ENCODE data around the gene HSD17B12. TPM values are rescaled to one million over a fixed set of nuclear protein-coding genes. Genes with fewer than 3 reads are reported as not detected.

The HSD17B12 gene
- total and polyA plus RNA-seq, 2 donors (not counting 3 experiments of a cell fraction or from before 2014, with no cell fraction given): 41.5 to 96.5 TPM

DNA sequence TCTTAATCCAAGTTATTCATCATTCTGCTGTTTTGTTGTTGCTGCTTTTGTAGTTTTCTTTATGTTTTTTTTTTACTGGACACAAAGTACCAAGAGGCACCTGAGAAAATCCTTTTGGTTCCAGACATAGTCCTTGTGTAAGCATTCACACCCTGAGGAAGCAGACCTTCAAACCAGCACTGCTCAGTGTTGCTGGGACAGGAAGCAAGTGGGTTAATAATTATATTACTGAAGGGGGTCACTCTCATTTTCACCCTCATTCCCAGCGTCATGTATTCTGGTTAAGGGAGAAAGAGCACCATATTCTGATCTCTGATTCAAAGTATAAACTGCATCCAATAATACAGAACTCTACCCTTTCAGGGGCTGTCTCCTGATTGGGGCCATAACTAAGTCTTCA is 194.2 kb downstream of the HSD17B12 start:
- intact Hi-C loops (cut with micrococcal nuclease) (no loop called here), dilution Hi-C loops (cut with MboI; ENCODE audit: extremely low pct_ligation_motif_present, low sequenced_read_pairs) (no loop called here)
- H3K4me3 ChIP-seq (replicated peaks in 1 of 3; ENCODE audit: insufficient read depth in 1 of 3, low read depth in 1 of 3, low read length in 3 of 3): no peak overlapping the region
- no peak for DNase-seq (ENCODE audit: low read depth, low spot score)
- H3K9me3 ChIP-seq (replicated peaks; ENCODE audit: control insufficient read depth, insufficient read depth, low read length): no peaks in the 10 kb centered on the region
- POLR2A ChIA-PET: interaction anchor here (0.7 kb wide), 1 partner anchor 308 kb away, joined by 3 read pairs; no protein-coding TSS in a partner anchor
- no peak overlapping the region for H3K27ac ChIP-seq (ENCODE audit: insufficient read depth, low read depth, low read length)
- no peak for FAIRE-seq
- H3K4me2 ChIP-seq (ENCODE audit: insufficient read depth, low read length): no peak overlapping the region
- no peaks in the 10 kb centered on the region for H3K79me2 ChIP-seq (ENCODE audit: control insufficient read depth, insufficient read depth, low read length)
- peaks cover 16 to 37% of the 10 kb centered on the region in 2 experiments for H3K27me3 ChIP-seq (ENCODE audit: control insufficient read depth in 2 of 2, insufficient read depth in 2 of 2, low read length in 2 of 2)
- no peak overlapping the region for H3K9ac ChIP-seq (replicated peaks; ENCODE audit: extremely low read depth, insufficient read depth, low read length)
- no peak for TF ChIP-seq MYC (IDR thresholded peaks at IDR 0.05; ENCODE audit: low read depth, low read length)
- no peak for TF ChIP-seq POLR2A (IDR thresholded peaks at IDR 0.05; ENCODE audit: low read depth, low read length)
- TF ChIP-seq, protein P1, sequence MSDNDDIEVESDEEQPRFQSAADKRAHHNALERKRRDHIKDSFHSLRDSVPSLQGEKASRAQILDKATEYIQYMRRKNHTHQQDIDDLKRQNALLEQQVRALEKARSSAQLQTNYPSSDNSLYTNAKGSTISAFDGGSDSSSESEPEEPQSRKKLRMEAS (IDR thresholded peaks at IDR 0.05; ENCODE audit: insufficient read depth, insufficient read length): no peak
- TF ChIP-seq, protein P2, sequence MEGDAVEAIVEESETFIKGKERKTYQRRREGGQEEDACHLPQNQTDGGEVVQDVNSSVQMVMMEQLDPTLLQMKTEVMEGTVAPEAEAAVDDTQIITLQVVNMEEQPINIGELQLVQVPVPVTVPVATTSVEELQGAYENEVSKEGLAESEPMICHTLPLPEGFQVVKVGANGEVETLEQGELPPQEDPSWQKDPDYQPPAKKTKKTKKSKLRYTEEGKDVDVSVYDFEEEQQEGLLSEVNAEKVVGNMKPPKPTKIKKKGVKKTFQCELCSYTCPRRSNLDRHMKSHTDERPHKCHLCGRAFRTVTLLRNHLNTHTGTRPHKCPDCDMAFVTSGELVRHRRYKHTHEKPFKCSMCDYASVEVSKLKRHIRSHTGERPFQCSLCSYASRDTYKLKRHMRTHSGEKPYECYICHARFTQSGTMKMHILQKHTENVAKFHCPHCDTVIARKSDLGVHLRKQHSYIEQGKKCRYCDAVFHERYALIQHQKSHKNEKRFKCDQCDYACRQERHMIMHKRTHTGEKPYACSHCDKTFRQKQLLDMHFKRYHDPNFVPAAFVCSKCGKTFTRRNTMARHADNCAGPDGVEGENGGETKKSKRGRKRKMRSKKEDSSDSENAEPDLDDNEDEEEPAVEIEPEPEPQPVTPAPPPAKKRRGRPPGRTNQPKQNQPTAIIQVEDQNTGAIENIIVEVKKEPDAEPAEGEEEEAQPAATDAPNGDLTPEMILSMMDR (IDR thresholded peaks at IDR 0.05; ENCODE audit: extremely low read depth in 1 of 2, insufficient read depth in 1 of 2, low read depth in 1 of 2, low read length in 2 of 2): no peak
- TF ChIP-seq POLR2AphosphoS5 (IDR thresholded peaks at IDR 0.05; ENCODE audit: insufficient read depth, low read depth, low read length): no peak
- no peak for TF ChIP-seq FOS (IDR thresholded peaks at IDR 0.05; ENCODE audit: borderline replicate concordance, insufficient read depth, low read length)
- no peak for TF ChIP-seq GATA2 (IDR thresholded peaks at IDR 0.05; ENCODE audit: insufficient read depth, insufficient read length, low read depth, low read length)
- TF ChIP-seq EZH2 (IDR thresholded peaks at IDR 0.05; ENCODE audit: borderline replicate concordance, low read depth, low read length, severe bottlenecking): no peak
- no peak for TF ChIP-seq JUN (IDR thresholded peaks at IDR 0.05; ENCODE audit: borderline replicate concordance, insufficient read depth, insufficient read length, low read depth)
- H3K36me3 ChIP-seq (ENCODE audit: control insufficient read depth in 2 of 2, extremely low read depth in 1 of 2, insufficient read depth in 2 of 2, low read length in 2 of 2): no peaks in the 10 kb centered on the region
- CTCF ChIA-PET: no interaction called here
- H3K9me1 ChIP-seq (replicated peaks; ENCODE audit: control insufficient read depth, extremely low read depth, insufficient read depth, low read length): no peaks in the 10 kb centered on the region
- H4K20me1 ChIP-seq (replicated peaks; ENCODE audit: control insufficient read depth, extremely low read depth, insufficient read depth, low read length): no peaks in the 10 kb centered on the region
- H3K4me1 ChIP-seq (ENCODE audit: control insufficient read depth, extremely low read depth, insufficient read depth, low read length): no peaks in the 10 kb centered on the region
- no peak overlapping the region for H2AFZ ChIP-seq (ENCODE audit: low read depth, low read length)
- no TSS peak for BruUV-seq (replicated peaks)

Data from endothelial cell of umbilical vein (primary cell).